ENCODE measurements around the gene PUS7L.
"Not testable (repeated sequence)": the region's sequence is repeated elsewhere in the genome, so short reads cannot be mapped to it uniquely, and the experiment has no call there.

PUS7L gene

DNA sequence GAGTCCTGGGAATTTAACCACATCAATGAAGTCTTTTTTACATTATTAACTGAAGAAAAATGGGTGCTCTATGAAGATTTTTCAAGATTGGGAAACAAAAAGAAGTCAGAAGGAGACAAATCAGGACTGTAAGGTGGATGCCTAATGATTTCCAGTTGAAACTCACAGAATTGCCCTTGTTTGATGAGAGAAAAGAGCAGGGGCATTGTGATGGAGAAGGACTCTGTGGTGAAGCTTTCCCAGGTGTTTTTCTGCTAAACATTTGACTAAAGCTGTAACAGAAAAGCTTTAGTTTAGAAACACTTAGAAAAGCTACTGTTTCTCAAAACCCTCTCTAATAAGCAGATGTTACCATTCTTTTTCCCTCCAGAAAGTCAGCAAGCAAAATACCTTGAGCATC is 5.9 kb upstream of the PUS7L start:
- DNase-seq (ENCODE audit: low read depth), result no peak
- TF ChIP-seq, protein P1, sequence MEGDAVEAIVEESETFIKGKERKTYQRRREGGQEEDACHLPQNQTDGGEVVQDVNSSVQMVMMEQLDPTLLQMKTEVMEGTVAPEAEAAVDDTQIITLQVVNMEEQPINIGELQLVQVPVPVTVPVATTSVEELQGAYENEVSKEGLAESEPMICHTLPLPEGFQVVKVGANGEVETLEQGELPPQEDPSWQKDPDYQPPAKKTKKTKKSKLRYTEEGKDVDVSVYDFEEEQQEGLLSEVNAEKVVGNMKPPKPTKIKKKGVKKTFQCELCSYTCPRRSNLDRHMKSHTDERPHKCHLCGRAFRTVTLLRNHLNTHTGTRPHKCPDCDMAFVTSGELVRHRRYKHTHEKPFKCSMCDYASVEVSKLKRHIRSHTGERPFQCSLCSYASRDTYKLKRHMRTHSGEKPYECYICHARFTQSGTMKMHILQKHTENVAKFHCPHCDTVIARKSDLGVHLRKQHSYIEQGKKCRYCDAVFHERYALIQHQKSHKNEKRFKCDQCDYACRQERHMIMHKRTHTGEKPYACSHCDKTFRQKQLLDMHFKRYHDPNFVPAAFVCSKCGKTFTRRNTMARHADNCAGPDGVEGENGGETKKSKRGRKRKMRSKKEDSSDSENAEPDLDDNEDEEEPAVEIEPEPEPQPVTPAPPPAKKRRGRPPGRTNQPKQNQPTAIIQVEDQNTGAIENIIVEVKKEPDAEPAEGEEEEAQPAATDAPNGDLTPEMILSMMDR (IDR thresholded peaks at IDR 0.05; ENCODE audit: low read depth, low read length, missing control alignments), result no peak
- in situ Hi-C loops (cut with HindIII; ENCODE audit: low sequenced_read_pairs), result no loop called here
- no peak overlapping the region for H3K4me3 ChIP-seq (ENCODE audit: low read depth, low read length)

DNA sequence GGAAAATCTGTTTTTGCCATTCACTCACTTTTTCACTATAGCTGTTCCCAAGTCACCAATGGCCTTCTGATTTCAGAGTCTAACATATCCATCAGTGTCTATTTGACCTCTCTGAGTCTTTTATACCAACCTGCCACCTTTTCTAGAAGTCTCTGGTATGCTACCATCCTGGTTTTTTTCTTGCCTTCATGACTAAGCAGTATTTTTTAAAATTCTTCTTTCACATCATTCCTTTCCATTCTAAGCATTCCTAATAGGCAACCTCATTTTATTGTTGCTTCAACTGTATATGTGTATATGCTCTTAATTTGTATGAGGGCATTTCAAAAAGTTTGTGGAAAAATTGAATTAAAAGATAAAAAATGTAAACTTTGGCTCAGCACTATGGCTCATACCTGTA is 5.2 kb upstream of the PUS7L start:
- no peak for DNase-seq (ENCODE audit: low read depth)
- TF ChIP-seq, protein P1 (IDR thresholded peaks at IDR 0.05; ENCODE audit: low read depth, low read length, missing control alignments), result no peak
- in situ Hi-C loops (cut with HindIII; ENCODE audit: low sequenced_read_pairs), result no loop called here
- H3K4me3 ChIP-seq (ENCODE audit: low read depth, low read length), result no peak overlapping the region

DNA sequence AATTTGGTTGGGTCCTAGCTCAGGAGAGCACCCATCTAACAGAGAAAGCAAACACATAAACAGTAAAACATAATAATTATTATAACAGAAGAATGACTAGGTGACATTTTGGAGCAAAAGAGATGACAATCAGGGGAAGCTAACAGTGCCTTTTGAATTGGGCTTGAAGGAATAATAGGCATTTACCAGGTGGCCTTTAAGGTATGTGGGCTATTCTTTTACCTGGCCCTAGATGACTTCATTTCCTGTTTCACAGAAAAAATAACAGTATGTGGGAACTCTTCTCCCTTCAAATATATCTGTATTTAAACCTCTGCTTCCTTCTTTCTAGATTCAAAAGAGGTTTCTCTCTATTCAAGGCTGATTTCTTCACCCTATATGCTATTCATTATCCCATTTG is 4.0 kb upstream of the PUS7L start:
- no peak overlapping the region for H3K4me3 ChIP-seq (ENCODE audit: low read depth, low read length)
- in situ Hi-C loops (cut with HindIII; ENCODE audit: low sequenced_read_pairs), result no loop called here

DNA sequence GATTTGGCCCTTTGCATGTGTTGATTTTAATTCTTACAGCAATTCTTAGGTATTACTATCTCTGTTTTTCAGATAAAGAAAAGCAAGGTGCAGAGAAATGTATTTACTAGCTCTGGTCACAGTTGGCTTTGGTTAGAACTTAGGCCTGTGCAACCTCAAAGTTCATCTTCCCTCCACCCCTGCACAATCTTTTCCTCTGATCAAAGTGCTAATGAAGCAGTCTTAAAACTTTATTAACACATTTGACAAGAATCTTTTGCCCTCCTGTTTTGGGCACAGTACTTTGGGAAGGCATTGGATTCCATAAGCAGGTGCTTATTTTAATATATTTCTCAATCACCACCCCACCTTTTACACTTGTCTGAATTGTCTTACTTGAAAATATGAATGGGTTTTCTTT is 2.9 kb upstream of the PUS7L start:
- no peak overlapping the region for H3K4me3 ChIP-seq (ENCODE audit: low read depth, low read length)
- no peak for DNase-seq (ENCODE audit: low read depth)
- TF ChIP-seq, protein P1 (IDR thresholded peaks at IDR 0.05; ENCODE audit: low read depth, low read length, missing control alignments), result no peak
- in situ Hi-C loops (cut with HindIII; ENCODE audit: low sequenced_read_pairs), result no loop called here

More for the DNA sequence above, 4.0 kb upstream of the PUS7L start:
- DNase-seq (ENCODE audit: low read depth), result no peak
- TF ChIP-seq, protein P1 (IDR thresholded peaks at IDR 0.05; ENCODE audit: low read depth, low read length, missing control alignments), result no peak

DNA sequence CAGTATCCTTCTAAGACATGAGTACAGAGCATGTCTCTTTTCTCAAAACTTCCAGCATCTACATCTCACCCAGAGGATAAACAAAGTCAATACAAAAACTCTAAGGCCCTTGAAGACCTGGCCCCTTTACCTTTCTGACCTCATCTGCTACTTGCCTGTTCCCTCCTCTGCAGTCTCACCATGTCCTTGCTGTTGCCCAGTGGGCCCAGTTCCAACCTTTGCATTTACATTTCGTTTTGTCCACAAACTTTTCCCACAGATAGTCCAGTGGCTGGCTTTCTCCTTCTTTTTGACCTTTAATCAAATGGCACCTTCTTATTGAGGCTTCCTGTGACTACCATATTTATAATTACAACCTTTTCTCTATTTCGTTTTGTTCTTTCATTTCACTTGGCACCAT is 1.8 kb upstream of the PUS7L start:
- TF ChIP-seq, protein P1 (IDR thresholded peaks at IDR 0.05; ENCODE audit: low read depth, low read length, missing control alignments), result no peak
- in situ Hi-C loops (cut with HindIII; ENCODE audit: low sequenced_read_pairs), result no loop called here
- DNase-seq (ENCODE audit: low read depth), result no peak
- H3K4me3 ChIP-seq (ENCODE audit: low read depth, low read length), result no peak overlapping the region

DNA sequence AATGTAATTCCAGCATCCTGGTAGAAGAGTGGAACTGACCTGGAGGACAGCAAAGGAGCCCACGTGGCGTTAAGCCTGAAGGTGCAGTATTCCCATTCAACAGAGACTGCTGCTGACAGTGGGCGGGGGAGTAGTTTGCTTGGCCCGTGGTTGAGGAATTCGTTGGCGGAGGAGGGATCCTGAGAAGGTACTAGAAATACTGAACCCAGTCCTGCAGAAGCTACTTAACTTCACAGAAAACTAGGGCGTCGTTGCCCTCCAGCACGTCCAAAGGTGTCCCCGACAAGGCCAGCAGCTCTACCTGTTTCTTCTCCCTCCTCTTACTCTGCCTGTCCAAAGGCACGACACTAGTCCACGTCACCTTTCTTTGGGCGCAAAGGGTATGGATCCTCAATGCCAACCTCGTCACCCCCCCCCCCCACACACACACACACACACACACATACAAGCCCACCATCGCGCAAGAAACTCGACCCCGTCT is 303 bp downstream of the PUS7L start:
- TF ChIP-seq, protein P1 (IDR thresholded peaks at IDR 0.05; ENCODE audit: low read depth, low read length, missing control alignments), result no peak
- in situ Hi-C loops (cut with HindIII; ENCODE audit: low sequenced_read_pairs), result no loop called here
- peak overlapping the region; percentile 72 for H3K4me3 ChIP-seq (ENCODE audit: low read depth, low read length)
- no peak for DNase-seq (ENCODE audit: low read depth)

DNA sequence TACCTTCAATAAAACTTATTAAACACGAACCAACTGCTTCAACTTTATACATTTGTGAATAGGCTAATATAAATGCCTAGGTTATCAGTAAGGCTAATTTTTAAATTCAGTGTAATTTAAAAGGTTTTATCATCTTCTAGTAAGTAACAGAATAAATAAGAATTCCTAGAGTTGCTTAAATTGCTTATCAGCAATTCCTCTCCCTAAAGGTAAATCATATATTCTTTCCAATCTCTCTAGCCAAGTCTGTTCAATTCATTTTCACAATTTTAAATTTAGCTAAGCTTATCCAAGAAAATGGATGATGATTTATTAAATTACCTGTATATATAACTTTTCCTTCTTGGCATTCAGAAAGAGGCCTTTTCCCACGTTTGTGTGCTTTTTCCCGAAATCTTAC is 4.6 kb downstream of the PUS7L start:
- in situ Hi-C loops (cut with HindIII; ENCODE audit: low sequenced_read_pairs), result no loop called here
- no peak overlapping the region for H3K4me3 ChIP-seq (ENCODE audit: low read depth, low read length)
- TF ChIP-seq, protein P1 (IDR thresholded peaks at IDR 0.05; ENCODE audit: low read depth, low read length, missing control alignments), result no peak
- DNase-seq (ENCODE audit: low read depth), result no peak

DNA sequence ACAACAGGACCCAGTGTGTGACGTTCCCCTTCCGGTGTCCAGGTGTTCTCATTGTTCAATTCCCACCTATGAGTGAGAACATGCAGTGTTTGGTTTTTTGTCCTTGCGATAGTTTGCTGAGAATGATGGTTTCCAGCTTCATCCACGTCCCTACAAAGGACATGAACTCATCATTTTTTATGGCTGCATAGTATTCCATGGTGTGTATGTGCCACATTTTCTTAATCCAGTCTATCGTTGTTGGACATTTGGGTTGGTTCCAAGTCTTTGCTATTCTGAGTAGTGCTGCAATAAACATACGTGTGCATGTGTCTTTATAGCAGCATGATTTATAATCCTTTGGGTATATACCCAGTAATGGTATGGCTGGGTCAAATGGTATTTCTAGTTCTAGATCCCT is 7.2 kb downstream of the PUS7L start:
- DNase-seq (ENCODE audit: low read depth); H3K4me3 ChIP-seq (ENCODE audit: low read depth, low read length); in situ Hi-C loops (cut with HindIII; ENCODE audit: low sequenced_read_pairs): not testable (repeated sequence)

Data from astrocyte of the cerebellum (primary cell).